ENCODE measurements around the gene MRPS27.

GRCh38 chr5:72242796-72243475 is 77.1 kb downstream of the MRPS27 start:
- no peak for TF ChIP-seq CTCF (IDR thresholded peaks at IDR 0.05; ENCODE audit: low read depth, low read length, poor library complexity, severe bottlenecking)
- no peak for TF ChIP-seq EZH2phosphoT487 (IDR thresholded peaks at IDR 0.05; ENCODE audit: borderline replicate concordance, low read length)

All from DOHH2 (cell line).